ENCODE results near the gene GLCCI1. TPM values are rescaled to one million over a fixed set of nuclear protein-coding genes. Genes with fewer than 3 reads are reported as not detected.

Gene GLCCI1
- total and polyA plus RNA-seq, 4 donors = 1.4 to 5.9 (median 4.3) TPM

DNA sequence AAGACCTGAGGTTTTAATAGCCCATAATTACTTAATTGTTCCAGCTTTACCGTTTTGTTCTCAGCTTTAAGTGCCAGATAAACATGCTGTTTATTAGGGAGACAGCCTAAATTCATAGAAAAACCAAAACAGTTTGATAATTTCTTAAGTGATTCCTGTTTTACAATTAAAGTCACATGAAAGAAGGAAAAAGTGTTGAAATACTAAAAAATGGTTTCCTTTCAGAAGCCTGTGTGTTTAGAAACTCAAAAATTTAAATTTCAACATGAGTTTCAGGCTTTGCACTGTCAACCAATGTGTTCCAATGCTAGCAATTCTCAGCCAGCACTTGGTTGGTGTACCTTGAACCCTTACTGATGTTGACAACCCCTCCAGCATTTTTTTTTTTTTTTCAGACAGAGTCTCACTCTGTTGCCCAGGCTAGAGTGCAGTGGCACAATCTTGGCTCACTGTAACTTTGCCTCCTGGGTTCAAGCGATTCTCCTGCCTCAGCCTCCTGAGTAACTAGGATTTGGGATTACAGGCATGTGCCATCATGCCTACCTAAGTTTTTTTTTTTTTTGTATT is 158.1 kb downstream of the GLCCI1 start:
- Histone ChIP-seq H3K27ac (ENCODE audit: low read depth in 1 of 2, low read length in 2 of 2) (no peak overlapping the region), H3K9ac (ENCODE audit: low read depth in 1 of 2, low read length in 2 of 2) (no peak overlapping the region), H3K9me3 (ENCODE audit: control insufficient read depth in 4 of 4, low read length in 3 of 4) (no peaks in the 10 kb centered on the region), H3K36me3 (ENCODE audit: control insufficient read depth in 4 of 4, insufficient read depth in 3 of 4, low read depth in 1 of 4, low read length in 3 of 4) (no peaks in the 10 kb centered on the region), H3K4me1 (ENCODE audit: control insufficient read depth in 4 of 4, insufficient read depth in 4 of 4, low read length in 3 of 4) (peaks cover 0 to 5% (median 0%) of the 10 kb centered on the region in 4 donors), H3K27me3 (ENCODE audit: control insufficient read depth in 4 of 4, insufficient read depth in 4 of 4, low read length in 3 of 4) (no peaks in the 10 kb centered on the region), H3K4me3 (ENCODE audit: low read depth in 1 of 3, low read length in 3 of 3) (no peak overlapping the region)
- 31% methylated on average over 2 of the region's 2 CpGs for WGBS
- DNase-seq (ENCODE audit: low spot score) = no peak
- TF ChIP-seq, protein P1, sequence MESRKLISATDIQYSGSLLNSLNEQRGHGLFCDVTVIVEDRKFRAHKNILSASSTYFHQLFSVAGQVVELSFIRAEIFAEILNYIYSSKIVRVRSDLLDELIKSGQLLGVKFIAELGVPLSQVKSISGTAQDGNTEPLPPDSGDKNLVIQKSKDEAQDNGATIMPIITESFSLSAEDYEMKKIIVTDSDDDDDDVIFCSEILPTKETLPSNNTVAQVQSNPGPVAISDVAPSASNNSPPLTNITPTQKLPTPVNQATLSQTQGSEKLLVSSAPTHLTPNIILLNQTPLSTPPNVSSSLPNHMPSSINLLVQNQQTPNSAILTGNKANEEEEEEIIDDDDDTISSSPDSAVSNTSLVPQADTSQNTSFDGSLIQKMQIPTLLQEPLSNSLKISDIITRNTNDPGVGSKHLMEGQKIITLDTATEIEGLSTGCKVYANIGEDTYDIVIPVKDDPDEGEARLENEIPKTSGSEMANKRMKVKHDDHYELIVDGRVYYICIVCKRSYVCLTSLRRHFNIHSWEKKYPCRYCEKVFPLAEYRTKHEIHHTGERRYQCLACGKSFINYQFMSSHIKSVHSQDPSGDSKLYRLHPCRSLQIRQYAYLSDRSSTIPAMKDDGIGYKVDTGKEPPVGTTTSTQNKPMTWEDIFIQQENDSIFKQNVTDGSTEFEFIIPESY (IDR thresholded peaks at IDR 0.05) = peak; percentile 34
- TF ChIP-seq, protein P2, sequence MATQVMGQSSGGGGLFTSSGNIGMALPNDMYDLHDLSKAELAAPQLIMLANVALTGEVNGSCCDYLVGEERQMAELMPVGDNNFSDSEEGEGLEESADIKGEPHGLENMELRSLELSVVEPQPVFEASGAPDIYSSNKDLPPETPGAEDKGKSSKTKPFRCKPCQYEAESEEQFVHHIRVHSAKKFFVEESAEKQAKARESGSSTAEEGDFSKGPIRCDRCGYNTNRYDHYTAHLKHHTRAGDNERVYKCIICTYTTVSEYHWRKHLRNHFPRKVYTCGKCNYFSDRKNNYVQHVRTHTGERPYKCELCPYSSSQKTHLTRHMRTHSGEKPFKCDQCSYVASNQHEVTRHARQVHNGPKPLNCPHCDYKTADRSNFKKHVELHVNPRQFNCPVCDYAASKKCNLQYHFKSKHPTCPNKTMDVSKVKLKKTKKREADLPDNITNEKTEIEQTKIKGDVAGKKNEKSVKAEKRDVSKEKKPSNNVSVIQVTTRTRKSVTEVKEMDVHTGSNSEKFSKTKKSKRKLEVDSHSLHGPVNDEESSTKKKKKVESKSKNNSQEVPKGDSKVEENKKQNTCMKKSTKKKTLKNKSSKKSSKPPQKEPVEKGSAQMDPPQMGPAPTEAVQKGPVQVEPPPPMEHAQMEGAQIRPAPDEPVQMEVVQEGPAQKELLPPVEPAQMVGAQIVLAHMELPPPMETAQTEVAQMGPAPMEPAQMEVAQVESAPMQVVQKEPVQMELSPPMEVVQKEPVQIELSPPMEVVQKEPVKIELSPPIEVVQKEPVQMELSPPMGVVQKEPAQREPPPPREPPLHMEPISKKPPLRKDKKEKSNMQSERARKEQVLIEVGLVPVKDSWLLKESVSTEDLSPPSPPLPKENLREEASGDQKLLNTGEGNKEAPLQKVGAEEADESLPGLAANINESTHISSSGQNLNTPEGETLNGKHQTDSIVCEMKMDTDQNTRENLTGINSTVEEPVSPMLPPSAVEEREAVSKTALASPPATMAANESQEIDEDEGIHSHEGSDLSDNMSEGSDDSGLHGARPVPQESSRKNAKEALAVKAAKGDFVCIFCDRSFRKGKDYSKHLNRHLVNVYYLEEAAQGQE (IDR thresholded peaks at IDR 0.05) = peak; percentile 37
- TF ChIP-seq, protein P3, sequence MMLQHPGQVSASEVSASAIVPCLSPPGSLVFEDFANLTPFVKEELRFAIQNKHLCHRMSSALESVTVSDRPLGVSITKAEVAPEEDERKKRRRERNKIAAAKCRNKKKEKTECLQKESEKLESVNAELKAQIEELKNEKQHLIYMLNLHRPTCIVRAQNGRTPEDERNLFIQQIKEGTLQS (IDR thresholded peaks at IDR 0.05) = no peak
- peak; percentile 35 for TF ChIP-seq FOXA2 (IDR thresholded peaks at IDR 0.05)
- TF ChIP-seq, protein P4, sequence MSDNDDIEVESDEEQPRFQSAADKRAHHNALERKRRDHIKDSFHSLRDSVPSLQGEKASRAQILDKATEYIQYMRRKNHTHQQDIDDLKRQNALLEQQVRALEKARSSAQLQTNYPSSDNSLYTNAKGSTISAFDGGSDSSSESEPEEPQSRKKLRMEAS (IDR thresholded peaks at IDR 0.05) = peak; percentile 30
- peak; percentile 89 for TF ChIP-seq SP1 (IDR thresholded peaks at IDR 0.05)
- TF ChIP-seq RXRA (IDR thresholded peaks at IDR 0.05) = peak; percentile 32 to 60
- peak; percentile 89 to 92 for TF ChIP-seq HNF4A (conservative IDR thresholded peaks at IDR 0.05)
- no peak for TF ChIP-seq EGR1 (IDR thresholded peaks at IDR 0.05; ENCODE audit: low read depth in 2 of 2)
- peak; percentile 11 to 59 for TF ChIP-seq RAD21 (IDR thresholded peaks at IDR 0.05)
- peak; percentile 24 to 26 for TF ChIP-seq JUND (IDR thresholded peaks at IDR 0.05)
- TF ChIP-seq, protein P5, sequence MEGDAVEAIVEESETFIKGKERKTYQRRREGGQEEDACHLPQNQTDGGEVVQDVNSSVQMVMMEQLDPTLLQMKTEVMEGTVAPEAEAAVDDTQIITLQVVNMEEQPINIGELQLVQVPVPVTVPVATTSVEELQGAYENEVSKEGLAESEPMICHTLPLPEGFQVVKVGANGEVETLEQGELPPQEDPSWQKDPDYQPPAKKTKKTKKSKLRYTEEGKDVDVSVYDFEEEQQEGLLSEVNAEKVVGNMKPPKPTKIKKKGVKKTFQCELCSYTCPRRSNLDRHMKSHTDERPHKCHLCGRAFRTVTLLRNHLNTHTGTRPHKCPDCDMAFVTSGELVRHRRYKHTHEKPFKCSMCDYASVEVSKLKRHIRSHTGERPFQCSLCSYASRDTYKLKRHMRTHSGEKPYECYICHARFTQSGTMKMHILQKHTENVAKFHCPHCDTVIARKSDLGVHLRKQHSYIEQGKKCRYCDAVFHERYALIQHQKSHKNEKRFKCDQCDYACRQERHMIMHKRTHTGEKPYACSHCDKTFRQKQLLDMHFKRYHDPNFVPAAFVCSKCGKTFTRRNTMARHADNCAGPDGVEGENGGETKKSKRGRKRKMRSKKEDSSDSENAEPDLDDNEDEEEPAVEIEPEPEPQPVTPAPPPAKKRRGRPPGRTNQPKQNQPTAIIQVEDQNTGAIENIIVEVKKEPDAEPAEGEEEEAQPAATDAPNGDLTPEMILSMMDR (IDR thresholded peaks at IDR 0.05; ENCODE audit: low read depth, low read length, missing input control) = no peak
- no peak for TF ChIP-seq GABPA (IDR thresholded peaks at IDR 0.05 in 1 of 2, conservative IDR thresholded peaks at IDR 0.05 in 1 of 2)
- peak; percentile 41 for TF ChIP-seq FOXA1 (IDR thresholded peaks at IDR 0.05)
- peak; percentile 79 for TF ChIP-seq HNF4G (IDR thresholded peaks at IDR 0.05)
- no peak for TF ChIP-seq NR2F2 (IDR thresholded peaks at IDR 0.05)
- TF ChIP-seq YY1 (IDR thresholded peaks at IDR 0.05) = peak; percentile 56
- TF ChIP-seq TAF1 (conservative IDR thresholded peaks at IDR 0.05) = no peak

Data from liver (tissue), 9 donors.